GM19023 (cell line): ENCODE data around the gene RBFOX1.

Experiments used
- ATAC-seq: cut with Tn5 transposase; IDR thresholded peaks from one replicate; pipeline ENCODE4 v1.9.1; 2021; ENCODE audit warnings: mild to moderate bottlenecking, moderate library complexity; ENCODE audit not compliant: unreplicated experiment

The RBFOX1 gene

GRCh38 chr16:7755347-7755882, 422.8 kb downstream of the RBFOX1 start:
- no peak for ATAC-seq
